Prostate gland (tissue), 2 donors: Measurements from ENCODE around the gene CXXC1.

Experiments
- POLR2A ChIP-seq: fragments of 450-650 bp; IDR thresholded peaks from one replicate; pipeline ENCODE4 v1.6.1; 2016; ENCODE audit warnings: antibody characterized with exemption, mild to moderate bottlenecking
- TF ChIP-seq, protein P1 (sequence below), 4 experiments: fragments of 200-600 bp in 2 of 4; fragments of 450-650 bp in 2 of 4; sonication (generic) in 2 of 4; IDR thresholded peaks; 1 replicate in 3 of 4; 2 replicates in 1 of 4; pipeline ENCODE4 v1.5.1; 2016 to 2019; ENCODE audit warnings: antibody characterized with exemption in 4 of 4, mild to moderate bottlenecking in 2 of 4, moderate library complexity in 2 of 4

DNA sequence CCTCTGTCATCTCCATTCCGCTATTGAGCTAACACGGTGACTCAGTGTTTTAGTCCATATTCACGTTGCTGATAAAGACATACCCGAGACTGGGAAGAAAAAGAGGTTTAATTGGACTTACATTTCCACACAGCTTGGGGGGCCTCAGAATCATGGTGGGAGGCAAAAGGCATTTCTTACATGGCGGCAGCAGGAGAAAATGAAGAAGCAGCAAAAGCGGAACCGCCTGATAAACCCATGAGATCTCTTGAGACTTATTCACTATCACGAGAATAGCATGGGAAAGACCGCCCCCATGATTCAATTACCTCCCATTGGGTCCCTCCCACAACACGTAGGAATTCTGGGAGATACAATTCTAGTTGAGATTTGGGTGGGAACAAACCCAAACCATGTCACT is 22.6 kb upstream of the CXXC1 start:
- TF ChIP-seq, protein P1, sequence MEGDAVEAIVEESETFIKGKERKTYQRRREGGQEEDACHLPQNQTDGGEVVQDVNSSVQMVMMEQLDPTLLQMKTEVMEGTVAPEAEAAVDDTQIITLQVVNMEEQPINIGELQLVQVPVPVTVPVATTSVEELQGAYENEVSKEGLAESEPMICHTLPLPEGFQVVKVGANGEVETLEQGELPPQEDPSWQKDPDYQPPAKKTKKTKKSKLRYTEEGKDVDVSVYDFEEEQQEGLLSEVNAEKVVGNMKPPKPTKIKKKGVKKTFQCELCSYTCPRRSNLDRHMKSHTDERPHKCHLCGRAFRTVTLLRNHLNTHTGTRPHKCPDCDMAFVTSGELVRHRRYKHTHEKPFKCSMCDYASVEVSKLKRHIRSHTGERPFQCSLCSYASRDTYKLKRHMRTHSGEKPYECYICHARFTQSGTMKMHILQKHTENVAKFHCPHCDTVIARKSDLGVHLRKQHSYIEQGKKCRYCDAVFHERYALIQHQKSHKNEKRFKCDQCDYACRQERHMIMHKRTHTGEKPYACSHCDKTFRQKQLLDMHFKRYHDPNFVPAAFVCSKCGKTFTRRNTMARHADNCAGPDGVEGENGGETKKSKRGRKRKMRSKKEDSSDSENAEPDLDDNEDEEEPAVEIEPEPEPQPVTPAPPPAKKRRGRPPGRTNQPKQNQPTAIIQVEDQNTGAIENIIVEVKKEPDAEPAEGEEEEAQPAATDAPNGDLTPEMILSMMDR (IDR thresholded peaks at IDR 0.05) = no peak
- no peak for TF ChIP-seq POLR2A
